SIG-M5 treated with dmso at 0.1 percent for 504 hours (cell line): ENCODE results near the gene SULF2.

Experiments
- DNase-seq: peaks from one replicate; lab custom pipeline; 2025; ENCODE audit not compliant: unreplicated experiment; lab: John Stamatoyannopoulos, UW

Gene SULF2

DNA sequence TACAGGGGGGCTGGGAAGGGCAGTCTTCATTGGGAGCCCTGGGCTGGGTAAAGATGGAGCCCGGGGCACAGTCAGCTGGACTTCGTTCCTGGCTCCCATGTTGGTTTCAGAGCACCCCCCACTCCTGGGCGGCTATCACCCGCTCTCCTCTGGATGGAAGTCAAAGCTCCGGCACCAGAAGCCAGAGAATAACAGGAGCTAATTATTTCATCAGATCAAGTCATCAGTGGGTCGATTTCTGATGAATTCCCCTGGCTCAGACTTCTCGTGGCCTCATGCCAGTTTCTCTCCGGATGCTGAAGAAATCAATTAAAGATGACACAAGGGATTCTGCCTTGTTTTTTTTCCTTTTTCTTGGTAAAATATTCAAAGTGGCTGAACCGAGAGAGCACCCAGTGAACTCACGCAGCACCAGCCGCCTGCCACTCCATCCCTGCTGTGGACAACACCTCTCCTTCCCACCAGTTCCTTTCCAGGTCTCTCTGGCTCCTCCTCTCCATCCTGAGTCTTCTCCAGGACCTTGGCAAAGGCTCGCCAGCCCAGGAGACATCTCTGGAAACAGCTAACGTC is 22.5 kb downstream of the SULF2 start:
- no peak for DNase-seq

DNA sequence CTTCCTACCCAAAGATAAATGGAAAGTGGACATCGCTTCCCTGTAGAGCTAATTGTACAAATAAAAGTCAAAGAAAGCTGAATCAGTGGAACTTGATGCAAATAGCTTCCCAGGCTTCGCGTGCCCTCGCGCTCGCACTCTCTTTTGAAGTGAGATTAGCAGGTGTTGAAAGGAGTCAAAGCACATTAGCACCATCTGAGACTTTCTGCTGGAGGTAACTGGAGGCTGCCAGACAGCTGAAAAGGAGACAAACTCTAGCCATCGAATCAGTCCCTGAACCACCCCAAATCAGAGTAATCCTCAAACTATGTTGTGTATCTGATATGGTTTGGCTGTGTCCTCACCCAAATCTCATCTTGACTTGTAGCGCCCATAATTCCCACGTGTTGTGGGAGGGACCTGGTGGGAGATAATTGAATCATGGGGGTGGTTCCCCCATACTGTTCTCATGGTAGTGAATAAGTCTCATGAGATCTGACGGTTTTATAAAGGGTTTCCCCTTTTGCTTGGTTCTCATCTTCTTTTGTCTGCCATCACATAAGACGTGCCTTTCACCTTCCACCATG is 23.7 kb downstream of the SULF2 start:
- no peak for DNase-seq

DNA sequence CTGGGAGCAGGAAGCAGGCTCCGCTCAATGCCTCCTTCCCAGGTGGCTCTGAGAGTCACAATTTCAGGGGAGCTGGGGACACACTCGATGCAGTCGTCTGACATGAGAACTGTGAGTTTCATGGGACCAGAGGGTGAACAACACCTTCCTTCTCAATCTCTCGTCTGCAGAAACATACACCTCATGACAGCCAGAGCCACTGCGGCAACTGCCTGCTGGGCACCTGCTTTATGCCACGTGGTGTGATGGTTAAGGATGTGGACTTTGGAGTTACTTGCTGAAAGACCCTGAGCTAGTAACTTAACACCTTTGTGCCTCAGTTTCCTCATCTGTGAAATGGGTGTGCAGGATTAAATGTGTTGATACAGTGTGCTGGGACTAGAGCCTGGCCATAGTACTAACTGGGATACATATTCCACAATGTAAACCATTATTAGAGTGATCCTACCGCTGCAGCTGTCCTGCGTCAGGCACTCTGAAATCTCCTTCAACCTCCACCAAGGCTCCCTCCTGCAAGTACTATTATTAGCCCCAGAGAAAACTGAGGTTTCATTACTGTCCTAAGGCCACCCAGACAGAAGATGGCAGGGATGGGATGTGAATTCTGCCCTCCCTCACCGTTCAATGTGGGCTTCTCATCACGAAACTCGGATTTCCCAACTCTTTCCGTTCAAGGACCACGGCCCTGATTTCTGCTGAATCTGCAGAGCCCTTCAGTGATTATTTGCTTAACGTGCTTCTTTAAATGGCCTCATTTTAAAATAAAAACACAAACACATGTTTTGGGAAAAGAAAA is 24.4 kb downstream of the SULF2 start:
- no peak for DNase-seq

DNA sequence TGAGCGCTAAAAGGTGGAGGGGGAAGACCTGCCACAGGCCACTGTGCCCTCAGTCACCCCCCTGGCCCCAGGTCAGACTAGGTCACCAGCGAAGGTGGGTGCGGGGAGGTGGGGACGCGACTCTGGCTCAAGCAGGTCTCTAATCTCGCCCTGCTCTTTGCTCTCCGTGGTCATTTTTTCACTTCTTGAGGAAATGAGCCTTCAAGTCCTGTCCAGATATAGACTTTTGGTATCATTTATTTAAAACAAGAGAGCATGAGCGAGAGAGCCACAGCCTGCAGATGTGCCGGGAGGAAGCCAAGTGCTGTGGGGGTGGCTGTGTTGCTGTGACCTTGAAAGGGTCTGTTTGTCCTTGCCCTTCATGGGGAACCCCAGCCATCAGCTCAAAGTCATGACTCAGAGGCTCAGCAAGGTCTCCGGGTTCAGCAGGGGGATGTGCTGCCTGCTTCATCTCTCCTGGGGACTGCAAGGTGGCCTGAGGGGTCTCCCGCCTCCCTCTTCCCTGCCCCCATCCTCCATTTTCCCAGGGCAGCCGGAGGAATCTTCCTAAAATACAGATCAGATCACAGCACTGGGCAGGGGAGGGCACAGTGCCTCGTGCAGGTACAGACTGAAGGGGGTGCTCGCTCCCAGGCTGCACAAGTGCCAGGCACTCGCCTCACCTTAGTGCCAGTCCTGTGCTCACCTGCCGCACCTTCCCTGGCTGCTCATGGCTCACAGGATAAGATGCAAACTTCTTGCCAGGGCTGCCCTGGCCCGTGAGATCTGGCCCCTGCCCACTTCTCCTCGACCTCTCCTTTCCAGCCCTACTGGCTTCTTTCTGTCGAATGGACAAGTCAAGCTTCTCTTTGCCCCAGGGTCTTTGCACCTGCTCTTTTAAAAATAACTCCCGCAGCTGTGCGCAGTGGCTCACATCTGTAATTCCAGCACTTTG is 26.5 kb downstream of the SULF2 start:
- no peak for DNase-seq

DNA sequence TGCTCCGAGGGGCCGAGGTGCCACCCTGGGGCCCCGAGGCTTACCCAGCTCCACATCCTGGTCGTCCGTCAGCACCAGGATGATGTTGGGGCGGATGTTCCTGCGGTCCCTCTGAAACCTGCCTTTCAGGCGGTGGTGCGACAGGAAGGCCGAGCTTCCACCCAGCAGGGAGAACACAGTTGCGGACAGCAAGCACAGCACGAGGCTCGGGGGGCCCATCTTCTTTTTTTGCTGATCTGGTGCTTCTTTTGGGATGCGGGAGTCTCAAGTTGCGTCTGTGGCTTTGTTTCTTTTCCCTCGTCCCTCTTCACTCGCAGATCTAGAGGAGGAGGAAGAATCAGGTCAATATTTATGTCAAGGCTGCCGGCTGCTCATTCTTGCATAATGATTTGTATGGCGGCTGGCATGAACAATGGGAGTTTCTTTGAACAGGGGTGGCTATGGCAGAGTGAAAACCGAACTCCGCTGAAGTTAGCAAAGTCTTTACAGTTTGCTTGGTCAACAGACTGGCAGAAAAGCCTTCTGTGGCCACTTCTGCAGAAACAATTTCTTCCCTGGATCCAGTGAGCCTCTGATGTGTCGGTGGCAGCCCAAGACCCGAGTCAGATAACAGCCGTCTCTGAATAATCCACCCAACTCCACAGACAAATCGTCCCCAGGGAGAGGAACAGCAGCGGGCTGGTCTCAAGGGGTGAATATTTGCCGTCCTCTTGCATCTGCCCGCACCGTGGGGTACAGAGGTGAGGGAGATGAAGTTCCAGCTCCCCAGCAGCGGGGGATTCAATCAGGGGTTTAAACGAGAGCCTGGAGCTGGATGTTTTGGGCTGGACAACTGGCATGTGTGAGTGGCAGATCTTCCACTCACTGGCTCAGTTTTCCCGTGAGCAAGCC is 27.9 kb downstream of the SULF2 start:
- no peak for DNase-seq

GRCh38 chr20:47754946-47755652 is 30.2 kb downstream of the SULF2 start:
- no peak for DNase-seq

GRCh38 chr20:47754388-47754715 is 30.9 kb downstream of the SULF2 start:
- DNase-seq, result no peak

GRCh38 chr20:47753576-47754387 is 31.5 kb downstream of the SULF2 start:
- no peak for DNase-seq

DNA sequence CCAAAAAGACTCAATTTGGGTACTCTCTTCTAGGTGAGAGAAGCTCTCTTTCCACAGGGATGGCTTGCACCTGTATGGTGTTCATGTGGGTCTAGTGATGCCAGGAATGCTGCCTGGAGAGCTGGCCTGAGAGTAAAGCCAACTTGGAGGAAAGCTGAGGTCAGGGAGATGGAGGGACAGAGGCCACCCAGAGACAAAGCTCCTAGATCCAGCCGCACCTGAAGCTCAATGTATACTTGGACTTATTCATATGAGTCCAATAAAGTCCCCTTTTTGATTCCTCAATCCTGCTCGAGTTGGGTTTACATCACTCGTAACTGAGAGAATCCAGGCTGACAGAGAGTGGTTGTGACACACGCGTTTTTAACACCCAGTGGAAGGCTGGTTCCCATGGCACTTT is 33.8 kb downstream of the SULF2 start:
- DNase-seq, result no peak

GRCh38 chr20:47749339-47749738 is 35.9 kb downstream of the SULF2 start:
- DNase-seq, result no peak

DNA sequence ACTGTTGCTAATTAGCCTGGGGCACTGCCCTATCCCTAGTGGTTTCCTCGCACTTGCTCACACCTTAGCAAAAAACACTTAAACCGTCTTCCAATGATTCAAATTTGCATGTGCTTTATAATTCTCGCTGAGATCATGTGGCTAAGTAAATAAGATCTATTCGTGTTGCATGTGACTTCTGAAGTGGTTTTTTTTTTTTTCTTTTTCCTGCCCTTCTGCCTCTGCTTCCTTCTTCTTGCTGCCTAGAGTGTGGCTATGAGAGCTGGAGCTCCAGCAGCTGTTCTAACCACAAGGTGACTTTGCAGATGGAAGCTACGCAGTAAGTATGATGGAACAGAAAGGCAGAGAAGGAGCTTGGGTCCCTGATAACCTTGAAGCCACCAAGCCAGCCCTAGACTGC is 36.5 kb downstream of the SULF2 start:
- DNase-seq, result peak; percentile 76

DNA sequence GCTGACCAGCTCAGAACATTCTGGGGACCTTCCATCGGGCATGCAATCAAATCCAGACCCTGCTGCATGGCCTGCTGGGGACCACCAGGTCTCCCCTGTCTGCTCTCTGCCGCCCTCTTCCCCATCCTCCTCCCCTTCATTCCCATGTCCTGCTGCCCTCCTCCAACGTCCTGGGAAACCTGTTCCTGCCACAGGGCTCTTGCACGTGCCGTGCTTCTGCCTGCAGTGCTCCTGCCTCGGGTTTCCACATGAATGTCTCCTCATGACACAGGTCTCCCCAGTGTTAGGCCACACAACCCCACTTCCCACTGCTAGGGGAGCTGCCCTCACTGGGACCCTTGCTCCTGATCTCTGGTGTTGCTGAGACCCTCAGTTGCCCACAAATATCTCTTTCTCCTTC is 37.2 kb downstream of the SULF2 start:
- no peak for DNase-seq

DNA sequence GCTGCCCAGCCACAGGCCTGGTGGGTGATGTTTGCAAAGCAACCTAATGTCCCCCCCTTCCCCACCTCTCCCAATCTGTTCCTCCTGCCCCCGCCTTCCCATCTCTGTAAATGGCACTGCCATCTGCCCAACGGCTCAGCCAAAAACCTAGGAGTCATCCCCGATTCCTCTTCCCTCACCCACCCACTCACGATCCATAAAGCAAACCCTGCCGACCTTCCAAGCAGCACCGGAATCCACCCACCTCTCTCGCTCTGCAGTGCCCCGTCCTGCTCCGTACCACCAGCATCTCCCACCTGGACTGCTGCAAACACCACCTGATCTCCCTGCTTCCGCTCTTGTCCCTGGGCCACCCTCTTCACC is 37.6 kb downstream of the SULF2 start:
- DNase-seq, result no peak

GRCh38 chr20:47744803-47745202 is 40.5 kb downstream of the SULF2 start:
- no peak for DNase-seq

GRCh38 chr20:47743671-47744070 is 41.6 kb downstream of the SULF2 start:
- DNase-seq, result no peak

DNA sequence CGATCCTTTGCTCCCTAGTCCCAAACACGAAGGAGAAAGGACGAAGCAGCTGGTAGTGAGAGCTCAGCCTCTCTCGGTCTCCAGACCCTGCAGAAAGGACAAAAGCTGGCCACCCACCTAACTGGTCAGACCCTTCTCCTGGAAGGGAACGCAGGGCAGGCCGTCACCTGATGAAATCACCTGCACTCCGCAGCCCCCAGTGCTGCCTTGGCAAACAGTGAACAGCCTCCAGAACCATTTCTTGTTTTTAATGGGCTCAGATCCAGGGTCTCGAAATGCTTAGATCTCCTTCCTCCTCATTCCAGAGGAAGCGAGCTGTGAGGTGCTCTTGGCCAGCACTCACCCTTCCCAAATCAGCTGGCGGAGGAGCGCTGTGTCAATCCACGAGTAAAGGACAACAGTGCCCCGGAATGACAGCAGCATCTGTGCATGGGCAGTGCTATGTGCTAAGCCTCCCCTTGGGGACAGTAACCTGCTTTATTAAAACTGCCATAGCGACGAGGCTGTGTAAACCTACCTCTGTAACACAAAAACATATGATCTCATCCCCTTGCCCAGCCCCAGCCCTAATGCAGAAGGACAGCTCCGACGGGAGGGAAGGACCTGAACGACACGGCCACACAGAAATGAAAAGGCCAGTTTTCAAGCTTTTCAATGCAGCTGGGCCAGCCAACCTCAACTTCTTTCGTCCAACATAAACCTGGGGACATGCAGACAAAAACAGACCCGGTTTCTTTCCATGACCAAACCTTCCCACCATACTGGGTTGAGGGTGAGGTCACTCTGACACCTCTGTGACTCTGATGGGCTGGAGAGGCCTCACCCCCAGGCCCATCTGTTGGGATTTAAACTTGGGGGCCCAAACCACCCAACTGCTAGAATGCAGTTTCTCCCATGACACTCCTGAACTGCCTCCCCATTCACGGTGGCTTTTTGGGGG is 43.3 kb downstream of the SULF2 start:
- no peak for DNase-seq

GRCh38 chr20:47740862-47741184 is 44.5 kb downstream of the SULF2 start:
- DNase-seq, result peak; percentile 96

DNA sequence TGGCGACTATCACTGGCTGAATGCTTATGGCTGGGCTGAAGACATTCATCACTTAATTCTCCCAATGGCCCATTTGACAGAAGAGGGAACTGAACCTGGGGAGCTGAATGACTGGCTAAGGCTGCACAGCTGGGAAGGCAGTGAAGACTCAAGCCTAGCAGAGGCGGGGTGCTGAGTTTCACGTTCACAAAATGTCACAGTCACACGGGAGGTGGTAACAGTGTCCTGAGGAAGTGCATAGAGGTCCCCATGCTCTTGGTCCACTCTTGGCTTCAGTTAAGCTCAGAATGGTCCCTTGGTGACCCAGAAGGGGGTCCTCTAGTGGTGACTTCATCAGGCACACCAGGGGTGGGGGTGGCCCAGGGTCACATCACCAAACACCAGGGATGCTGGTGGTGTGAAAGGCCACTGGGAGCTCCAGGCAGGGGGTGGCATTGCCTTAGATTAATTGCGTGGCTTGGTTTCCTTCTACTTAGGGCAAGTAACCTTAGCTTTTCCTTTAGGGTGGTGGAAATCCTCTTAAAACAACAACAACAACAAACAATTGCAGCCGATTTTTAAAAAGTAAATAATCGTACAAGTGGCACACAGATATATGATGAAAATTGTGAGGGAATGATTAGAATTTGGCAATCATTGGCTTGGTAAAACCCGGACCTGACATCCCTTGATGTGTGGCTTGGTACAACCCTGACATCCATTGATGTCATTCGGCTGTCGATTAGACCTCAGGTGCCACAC is 45.0 kb downstream of the SULF2 start:
- DNase-seq, result no peak
